Neural progenitor cell (in vitro differentiated cells): ENCODE results near the gene MEGF8.

ENCODE experiments used
- EZH2phosphoT487 ChIP-seq: fragments of 200-600 bp; sonication (generic); IDR thresholded peaks from 2 replicates; pipeline ENCODE4 v1.6.1; 2017; ENCODE audit warnings: antibody characterized with exemption
- TF ChIP-seq, protein P1 (sequence below): fragments of 200-600 bp; sonication (generic); IDR thresholded peaks from 2 replicates; pipeline ENCODE4 v1.5.1; 2017; ENCODE audit warnings: antibody characterized with exemption, mild to moderate bottlenecking

- TF ChIP-seq, protein P1, sequence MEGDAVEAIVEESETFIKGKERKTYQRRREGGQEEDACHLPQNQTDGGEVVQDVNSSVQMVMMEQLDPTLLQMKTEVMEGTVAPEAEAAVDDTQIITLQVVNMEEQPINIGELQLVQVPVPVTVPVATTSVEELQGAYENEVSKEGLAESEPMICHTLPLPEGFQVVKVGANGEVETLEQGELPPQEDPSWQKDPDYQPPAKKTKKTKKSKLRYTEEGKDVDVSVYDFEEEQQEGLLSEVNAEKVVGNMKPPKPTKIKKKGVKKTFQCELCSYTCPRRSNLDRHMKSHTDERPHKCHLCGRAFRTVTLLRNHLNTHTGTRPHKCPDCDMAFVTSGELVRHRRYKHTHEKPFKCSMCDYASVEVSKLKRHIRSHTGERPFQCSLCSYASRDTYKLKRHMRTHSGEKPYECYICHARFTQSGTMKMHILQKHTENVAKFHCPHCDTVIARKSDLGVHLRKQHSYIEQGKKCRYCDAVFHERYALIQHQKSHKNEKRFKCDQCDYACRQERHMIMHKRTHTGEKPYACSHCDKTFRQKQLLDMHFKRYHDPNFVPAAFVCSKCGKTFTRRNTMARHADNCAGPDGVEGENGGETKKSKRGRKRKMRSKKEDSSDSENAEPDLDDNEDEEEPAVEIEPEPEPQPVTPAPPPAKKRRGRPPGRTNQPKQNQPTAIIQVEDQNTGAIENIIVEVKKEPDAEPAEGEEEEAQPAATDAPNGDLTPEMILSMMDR: no peak
- TF ChIP-seq EZH2phosphoT487: no peak
These were observed 31.9 kb upstream of the MEGF8 start for GRCh38 chr19:42293540-42293939.
